GM23338 (cell line): ENCODE measurements around the gene KSR2. TPM values are rescaled to one million over a fixed set of nuclear protein-coding genes. Genes with fewer than 3 reads are reported as not detected.

Source experiments
- ATAC-seq: fragments of 200-7000 bp; cut with Tn5 transposase; 3 replicates; pipeline ENCODE4 v1.9.1; 2020
- DNase-seq: peaks from one replicate; pipeline ENCODE4 v3.0.0-alpha.2; 2015; ENCODE audit warnings: low spot score
- H2AFZ ChIP-seq: fragments of 200-600 bp; sonication (generic); 2 replicates; pipeline ENCODE4 v1.8.0; 2016; ENCODE audit warnings: antibody characterized with exemption, mild to moderate bottlenecking, moderate library complexity
- H3F3A ChIP-seq: fragments of 200-600 bp; sonication (generic); replicated peaks from 2 replicates; pipeline ENCODE4 v1.8.0; 2017; ENCODE audit warnings: antibody characterized with exemption, mixed run types, low read depth
- H3K27ac ChIP-seq: fragments of 200-600 bp; sonication (generic); 2 replicates; pipeline ENCODE4 v1.6.1; 2016; ENCODE audit warnings: low read depth
- H3K27me3 ChIP-seq: fragments of 200-600 bp; sonication (generic); 2 replicates; pipeline ENCODE4 v1.8.0; 2016; ENCODE audit warnings: mild to moderate bottlenecking, mixed run types, moderate library complexity; ENCODE audit not compliant: insufficient read depth
- H3K36me3 ChIP-seq: fragments of 200-600 bp; sonication (generic); 2 replicates; pipeline ENCODE4 v1.8.0; 2016; ENCODE audit warnings: mild to moderate bottlenecking; ENCODE audit not compliant: insufficient read depth
- H3K4me1 ChIP-seq: fragments of 200-600 bp; sonication (generic); 2 replicates; pipeline ENCODE4 v1.8.0; 2016; ENCODE audit warnings: mild to moderate bottlenecking, moderate library complexity; ENCODE audit not compliant: insufficient read depth
- H3K4me2 ChIP-seq: fragments of 200-600 bp; sonication (generic); 2 replicates; pipeline ENCODE4 v1.7.1; 2017; ENCODE audit warnings: mixed run types
- H3K4me3 ChIP-seq: fragments of 200-600 bp; sonication (generic); 2 replicates; pipeline ENCODE4 v1.6.1; 2016; ENCODE audit warnings: mixed run types
- H3K79me2 ChIP-seq: fragments of 200-600 bp; sonication (generic); replicated peaks from 2 replicates; pipeline ENCODE4 v1.8.0; 2017; ENCODE audit warnings: mild to moderate bottlenecking; ENCODE audit not compliant: insufficient read depth
- H3K9me2 ChIP-seq: fragments of 200-600 bp; sonication (generic); 2 replicates; pipeline ENCODE4 v1.8.0; 2017; ENCODE audit not compliant: insufficient read depth
- H4K20me1 ChIP-seq: fragments of 200-600 bp; sonication (generic); replicated peaks from 2 replicates; pipeline ENCODE4 v1.8.0; 2017; ENCODE audit warnings: mild to moderate bottlenecking; ENCODE audit not compliant: insufficient read depth
- H3K27ac Mint-ChIP-seq: 2 replicates; pipeline ENCODE4 v1.8.0; 2020; ENCODE audit warnings: inconsistent platforms, mild to moderate bottlenecking, moderate library complexity, mixed read lengths
- H3K27me3 Mint-ChIP-seq: 3 replicates; pipeline ENCODE4 v1.8.0; 2022; ENCODE audit warnings: low read depth, mild to moderate bottlenecking, moderate library complexity, mixed read lengths, inconsistent platforms; ENCODE audit not compliant: insufficient read depth, poor library complexity
- H3K36me3 Mint-ChIP-seq: 3 replicates; pipeline ENCODE4 v1.8.0; 2021; ENCODE audit warnings: low read depth, mild to moderate bottlenecking, inconsistent platforms, moderate library complexity, mixed read lengths
- H3K4me1 Mint-ChIP-seq: 3 replicates; pipeline ENCODE4 v1.8.0; 2020; ENCODE audit warnings: mild to moderate bottlenecking, inconsistent platforms, mixed read lengths
- H3K4me3 Mint-ChIP-seq: 3 replicates; pipeline ENCODE4 v1.8.0; 2021; ENCODE audit warnings: moderate library complexity, mild to moderate bottlenecking, inconsistent platforms, mixed read lengths
- H3K9me3 Mint-ChIP-seq: 3 replicates; pipeline ENCODE4 v1.8.0; 2020; ENCODE audit warnings: moderate library complexity, mild to moderate bottlenecking, inconsistent platforms, mixed read lengths
- CREB1 ChIP-seq: fragments of 250-450 bp; sonication (Bioruptor Pico); IDR thresholded peaks from 2 replicates; pipeline ENCODE4 v1.5.0; 2020; ENCODE audit warnings: low read depth, mild to moderate bottlenecking, moderate library complexity
- CTCF ChIP-seq, 2 experiments: fragments of 200-600 bp in 1 of 2; sonication (generic) in 1 of 2; conservative IDR thresholded peaks; 2 replicates each; pipeline versions ENCODE4 v1.5.1 to v1.6.1; 2016 to 2017; ENCODE audit warnings: antibody characterized with exemption in 2 of 2, low read depth in 2 of 2, mild to moderate bottlenecking in 2 of 2, moderate library complexity in 1 of 2
- ETS1 ChIP-seq: IDR thresholded peaks from 2 replicates; pipeline ENCODE4 v1.6.1; 2016; ENCODE audit warnings: antibody characterized with exemption
- EZH2 ChIP-seq: fragments of 200-600 bp; sonication (generic); IDR thresholded peaks from one replicate; pipeline ENCODE4 v1.8.0; 2017; ENCODE audit warnings: antibody characterized with exemption, mild to moderate bottlenecking, low read depth; ENCODE audit not compliant: unreplicated experiment
- EZH2phosphoT487 ChIP-seq: fragments of 200-600 bp; sonication (generic); IDR thresholded peaks from one replicate; pipeline ENCODE4 v1.8.1; 2018; ENCODE audit warnings: antibody characterized with exemption; ENCODE audit not compliant: unreplicated experiment
- JUNB ChIP-seq: IDR thresholded peaks from one replicate; pipeline ENCODE4 v1.6.1; 2016; ENCODE audit warnings: antibody characterized with exemption; ENCODE audit not compliant: unreplicated experiment
- NANOG ChIP-seq: IDR thresholded peaks from 2 replicates; pipeline ENCODE4 v1.6.1; 2016; ENCODE audit warnings: antibody characterized with exemption, borderline replicate concordance
- POLR2AphosphoS5 ChIP-seq: IDR thresholded peaks from 2 replicates; pipeline ENCODE4 v1.6.1; 2016; ENCODE audit warnings: antibody characterized with exemption, low read depth
- REST ChIP-seq: IDR thresholded peaks from one replicate; pipeline ENCODE4 v1.6.1; 2018; ENCODE audit warnings: antibody characterized with exemption; ENCODE audit not compliant: unreplicated experiment
- STAT1 ChIP-seq: IDR thresholded peaks from one replicate; pipeline ENCODE4 v1.6.1; 2016; ENCODE audit warnings: antibody characterized with exemption; ENCODE audit not compliant: unreplicated experiment
- ZNF114 ChIP-seq: fragments of 250-450 bp; sonication (Bioruptor Pico); IDR thresholded peaks from 2 replicates; pipeline ENCODE4 v1.5.0; 2020; ENCODE audit warnings: mild to moderate bottlenecking, moderate library complexity
- ZNF331 ChIP-seq: fragments of 250-450 bp; sonication (Bioruptor Pico); IDR thresholded peaks from 2 replicates; pipeline ENCODE4 v1.5.0; 2020; ENCODE audit warnings: low read depth, mild to moderate bottlenecking, moderate library complexity
- ZNF462 ChIP-seq: fragments of 250-450 bp; sonication (Bioruptor Pico); IDR thresholded peaks from 2 replicates; pipeline ENCODE4 v1.5.0; 2020; ENCODE audit warnings: mild to moderate bottlenecking, moderate library complexity
- polyA plus RNA-seq: library from polyadenylated mRNA; unstranded; fragments of >200 nt; fragmentation: Nextera tagmentation; extraction: Ambion mirVana; gene quantifications from 2 replicates; pipeline ENCODE4 v1.2.1, GENCODE V29; 2016
- total RNA-seq: library from RNA; depleted of rRNA; stranded (reverse); fragments of >200 nt; shearing (Covaris generic); gene quantifications from 2 replicates; pipeline ENCODE4 v1.2.3, GENCODE V29; 2014

The KSR2 gene
- total and polyA plus RNA-seq, 2 experiments from 2014 or later = 1.1 to 2.7 TPM

- H3K27me3 ChIP-seq = no peaks in the 10 kb centered on the region
- no peak overlapping the region for H2AFZ ChIP-seq
- H3K79me2 ChIP-seq = no peaks in the 10 kb centered on the region
- H3K36me3 ChIP-seq = no peaks in the 10 kb centered on the region
- H3K9me2 ChIP-seq = no peaks in the 10 kb centered on the region
- H3K27ac ChIP-seq = no peak overlapping the region
- ATAC-seq (no peak), DNase-seq (no peak)
- Mint-ChIP-seq H3K9me3 (no peaks in the 10 kb centered on the region), H3K36me3 (no peaks in the 10 kb centered on the region), H3K4me1 (no peaks in the 10 kb centered on the region; the same call in 2 of the 3 replicates), H3K27me3 (no peaks in the 10 kb centered on the region), H3K27ac (no peak overlapping the region), H3K4me3 (no peak overlapping the region)
- H3F3A ChIP-seq = no peaks in the 10 kb centered on the region
- TF ChIP-seq EZH2phosphoT487 (no peak), ZNF114 (CRISPR knock-in tag) (no peak), JUNB (no peak), POLR2AphosphoS5 (no peak), ZNF331 (CRISPR knock-in tag) (no peak), EZH2 (no peak), ZNF462 (CRISPR knock-in tag) (no peak), NANOG (no peak), STAT1 (no peak), CREB1 (CRISPR knock-in tag) (no peak), CTCF (conservative IDR thresholded peaks at IDR 0.05; ENCODE audit: low read depth in 2 of 2) (no peak), REST (no peak), ETS1 (no peak)
- no peak overlapping the region for H3K4me2 ChIP-seq
- H3K4me3 ChIP-seq = no peak overlapping the region
- no peaks in the 10 kb centered on the region for H3K4me1 ChIP-seq
- no peaks in the 10 kb centered on the region; the same call in 1 of the 2 replicates for H4K20me1 ChIP-seq
Measured at GRCh38 chr12:117521867-117522266, 446.9 kb downstream of the KSR2 start.
